Left ventricle myocardium inferior (tissue), 1 donor: ENCODE measurements around the gene SH2D7. TPM values are rescaled to one million over a fixed set of nuclear protein-coding genes. Genes with fewer than 3 reads are reported as not detected.

Experiments used
- DNase-seq: peaks from one replicate; pipeline ENCODE4 v3.0.0-alpha.2; 2020
- H3K27ac ChIP-seq: fragments of 200-600 bp; replicated peaks from 2 replicates; pipeline ENCODE4 v1.8.0; 2021
- H3K27me3 ChIP-seq: fragments of 200-600 bp; 2 replicates; pipeline ENCODE4 v1.8.0; 2021; ENCODE audit warnings: low read depth
- H3K36me3 ChIP-seq: fragments of 200-600 bp; 2 replicates; pipeline ENCODE4 v1.8.0; 2021
- H3K4me1 ChIP-seq: fragments of 200-600 bp; 2 replicates; pipeline ENCODE4 v1.8.0; 2021
- H3K4me3 ChIP-seq: fragments of 200-600 bp; 2 replicates; pipeline ENCODE4 v1.8.0; 2021; ENCODE audit warnings: mild to moderate bottlenecking, moderate library complexity
- H3K9me3 ChIP-seq: fragments of 200-600 bp; replicated peaks from 2 replicates; pipeline ENCODE4 v1.8.0; 2021
- intact Hi-C: fragments of 100-400 bp; cut with micrococcal nuclease; formaldehyde crosslinking; loops from one replicate; pipeline ENCODE4 v1.11.0; 2022
- total RNA-seq: library from RNA; stranded (reverse); fragmentation: NEBNext Ultra II Directional; extraction: Animal tissue kit (Norgen Biotek cat#: 25700); gene quantifications from one replicate; pipeline ENCODE4 v1.2.1, GENCODE V29; 2021
- TF ChIP-seq, protein P1 (sequence below): fragments of 200-600 bp; IDR thresholded peaks from 2 replicates; pipeline ENCODE4 v1.8.0; 2021; ENCODE audit warnings: antibody characterized with exemption, mild to moderate bottlenecking, borderline replicate concordance
- donor health status: DM: no; HTN: yes; CAD: no; lungs with severe emphysema.

SH2D7 gene
- total RNA-seq, 1 donor from 2014 or later = not detected

DNA sequence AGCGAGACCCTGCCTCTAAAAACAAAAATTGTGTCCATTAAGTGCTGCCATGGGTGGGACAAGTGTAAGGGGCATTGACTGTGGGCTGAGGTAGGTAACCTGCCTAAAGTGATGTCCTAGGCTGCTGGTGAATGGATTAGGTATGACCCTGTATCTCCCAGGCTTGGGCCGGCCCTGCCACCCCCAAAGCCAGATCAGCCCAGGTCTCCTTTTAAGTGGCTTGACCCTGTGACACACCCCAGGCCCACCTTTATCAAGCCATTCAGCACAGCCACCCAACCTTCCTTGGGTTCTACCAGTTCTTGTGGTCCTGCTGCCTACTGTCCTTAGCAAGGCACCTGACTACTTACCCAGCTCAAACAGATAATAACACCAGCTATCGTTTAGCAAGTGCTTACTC lies 20.2 kb downstream of the SH2D7 start:
- H3K27ac ChIP-seq = no peak overlapping the region
- no peaks in the 10 kb centered on the region for H3K9me3 ChIP-seq
- peaks cover 4% of the 10 kb centered on the region for H3K4me1 ChIP-seq
- TF ChIP-seq, protein P1, sequence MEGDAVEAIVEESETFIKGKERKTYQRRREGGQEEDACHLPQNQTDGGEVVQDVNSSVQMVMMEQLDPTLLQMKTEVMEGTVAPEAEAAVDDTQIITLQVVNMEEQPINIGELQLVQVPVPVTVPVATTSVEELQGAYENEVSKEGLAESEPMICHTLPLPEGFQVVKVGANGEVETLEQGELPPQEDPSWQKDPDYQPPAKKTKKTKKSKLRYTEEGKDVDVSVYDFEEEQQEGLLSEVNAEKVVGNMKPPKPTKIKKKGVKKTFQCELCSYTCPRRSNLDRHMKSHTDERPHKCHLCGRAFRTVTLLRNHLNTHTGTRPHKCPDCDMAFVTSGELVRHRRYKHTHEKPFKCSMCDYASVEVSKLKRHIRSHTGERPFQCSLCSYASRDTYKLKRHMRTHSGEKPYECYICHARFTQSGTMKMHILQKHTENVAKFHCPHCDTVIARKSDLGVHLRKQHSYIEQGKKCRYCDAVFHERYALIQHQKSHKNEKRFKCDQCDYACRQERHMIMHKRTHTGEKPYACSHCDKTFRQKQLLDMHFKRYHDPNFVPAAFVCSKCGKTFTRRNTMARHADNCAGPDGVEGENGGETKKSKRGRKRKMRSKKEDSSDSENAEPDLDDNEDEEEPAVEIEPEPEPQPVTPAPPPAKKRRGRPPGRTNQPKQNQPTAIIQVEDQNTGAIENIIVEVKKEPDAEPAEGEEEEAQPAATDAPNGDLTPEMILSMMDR = no peak
- no peaks in the 10 kb centered on the region for H3K36me3 ChIP-seq
- intact Hi-C loops = loop anchor here (5.0 kb wide), 2 partner anchors 85 to 130 kb away; no protein-coding TSS in a partner anchor
- no peak overlapping the region for H3K4me3 ChIP-seq
- DNase-seq = no peak
- no peaks in the 10 kb centered on the region for H3K27me3 ChIP-seq

DNA sequence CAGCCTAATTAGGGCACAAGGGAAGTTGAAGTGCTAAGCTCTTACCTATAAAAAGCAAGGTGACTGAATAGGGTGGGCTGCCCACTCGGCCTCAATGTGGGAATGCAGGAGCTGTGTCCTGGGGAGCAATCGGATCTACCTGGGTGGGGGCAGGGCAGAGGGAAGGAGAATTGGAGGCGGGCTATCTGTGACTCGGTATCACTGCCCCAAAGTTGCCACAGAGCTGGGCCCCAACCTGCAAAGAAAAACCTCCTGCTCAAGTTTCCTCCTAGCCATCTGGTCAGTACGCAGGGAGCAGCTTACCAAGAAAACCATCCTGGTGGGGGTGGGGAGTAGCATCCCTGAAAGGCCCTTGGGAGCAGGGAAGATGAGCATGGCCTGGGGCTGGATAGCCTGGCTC lies 28.2 kb downstream of the SH2D7 start:
- no peaks in the 10 kb centered on the region for H3K9me3 ChIP-seq
- H3K27me3 ChIP-seq = no peaks in the 10 kb centered on the region
- H3K27ac ChIP-seq = no peak overlapping the region
- no peak for DNase-seq
- TF ChIP-seq, protein P1 = no peak
- intact Hi-C loops = no loop called here
- no peaks in the 10 kb centered on the region for H3K4me1 ChIP-seq
- H3K4me3 ChIP-seq = no peak overlapping the region
- H3K36me3 ChIP-seq = no peaks in the 10 kb centered on the region

DNA sequence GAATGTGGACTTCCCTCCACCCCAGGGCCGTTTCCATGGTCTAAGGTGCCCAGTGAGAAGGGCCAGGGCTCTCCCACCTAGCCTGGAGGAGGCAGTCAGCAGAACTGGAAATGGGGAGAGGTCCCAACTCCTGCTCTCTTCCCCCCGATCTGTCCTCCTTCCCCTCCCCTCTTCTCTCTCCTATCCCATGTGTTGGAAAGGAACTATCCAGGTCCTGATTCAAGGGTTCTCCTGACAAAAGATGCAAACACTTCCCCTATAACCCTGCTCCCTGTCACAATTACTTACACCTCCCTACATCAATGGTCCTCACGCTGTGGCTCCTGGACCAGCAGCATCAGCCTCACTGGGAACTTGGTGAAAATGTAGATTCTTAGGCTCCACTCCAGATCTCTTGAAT lies 32.9 kb downstream of the SH2D7 start:
- H3K27ac ChIP-seq = no peak overlapping the region
- intact Hi-C loops = no loop called here
- no peak overlapping the region for H3K4me3 ChIP-seq
- H3K9me3 ChIP-seq = no peaks in the 10 kb centered on the region
- H3K27me3 ChIP-seq = no peaks in the 10 kb centered on the region
- TF ChIP-seq, protein P1 = no peak
- H3K36me3 ChIP-seq = no peaks in the 10 kb centered on the region
- no peak for DNase-seq
- peaks cover 6% of the 10 kb centered on the region for H3K4me1 ChIP-seq

DNA sequence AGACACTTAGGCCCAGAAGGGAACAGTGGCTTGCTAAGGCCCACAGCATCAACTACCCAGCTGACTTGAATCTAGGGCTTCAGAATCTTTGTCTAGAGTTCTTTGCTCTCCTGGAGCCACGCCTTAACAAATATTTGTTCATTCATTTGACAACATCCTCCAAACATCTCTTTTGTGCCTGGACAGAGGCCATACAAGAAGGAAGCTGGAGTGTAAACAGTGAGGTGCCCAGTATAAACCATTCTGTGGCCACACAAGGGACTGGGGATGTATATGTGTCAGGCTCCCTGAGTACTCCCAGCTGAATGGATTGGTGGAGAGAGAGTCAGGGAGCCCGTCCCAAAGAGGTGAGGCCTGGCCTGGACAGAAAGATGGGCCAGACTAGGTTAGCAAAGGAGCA lies 35.5 kb downstream of the SH2D7 start:
- Histone ChIP-seq H3K27ac (no peak overlapping the region), H3K4me1 (peaks cover 25% of the 10 kb centered on the region), H3K9me3 (no peaks in the 10 kb centered on the region), H3K36me3 (no peaks in the 10 kb centered on the region), H3K27me3 (no peaks in the 10 kb centered on the region), H3K4me3 (no peak overlapping the region)
- intact Hi-C loops = no loop called here
- DNase-seq = no peak
- TF ChIP-seq, protein P1 = no peak

DNA sequence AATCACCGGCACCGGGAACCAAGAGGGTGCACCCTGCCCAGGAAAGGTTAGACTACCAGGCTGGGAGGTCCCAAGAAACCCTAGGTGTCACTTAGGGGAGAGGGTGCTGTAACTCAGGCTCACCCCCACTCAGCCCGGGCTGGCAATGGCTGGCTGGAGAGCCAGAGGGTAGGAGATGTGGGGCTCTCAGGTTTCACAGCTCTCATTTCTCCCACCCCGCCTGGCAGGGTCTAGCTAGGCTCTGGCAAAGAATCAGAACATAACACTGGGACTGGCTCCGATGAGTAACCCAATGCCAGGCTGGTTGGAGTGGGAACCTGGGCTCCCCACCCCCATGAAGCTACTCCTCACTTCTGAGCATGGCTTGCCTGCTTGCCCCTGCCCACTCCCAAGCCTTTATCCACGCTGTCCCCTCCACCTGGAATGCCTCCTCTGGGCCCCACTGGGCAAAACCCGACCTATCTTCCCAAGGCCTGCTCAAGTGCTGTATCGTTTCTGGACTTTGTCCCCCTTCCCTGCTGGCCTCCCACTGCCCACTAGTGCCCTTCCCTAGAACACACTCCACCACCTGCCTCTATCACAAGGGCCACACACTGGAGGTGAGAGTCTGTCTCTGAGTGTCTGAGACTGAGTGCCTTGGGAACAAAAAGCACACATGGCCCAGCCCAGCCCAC lies 36.9 kb downstream of the SH2D7 start:
- TF ChIP-seq, protein P1 = no peak
- Histone ChIP-seq H3K27me3 (no peaks in the 10 kb centered on the region), H3K4me1 (peaks cover 25% of the 10 kb centered on the region), H3K9me3 (no peaks in the 10 kb centered on the region), H3K27ac (no peak overlapping the region), H3K36me3 (no peaks in the 10 kb centered on the region), H3K4me3 (no peak overlapping the region)
- DNase-seq = no peak
- intact Hi-C loops = no loop called here
